ENCODE measurements around the gene CDC73. TPM values are rescaled to one million over a fixed set of nuclear protein-coding genes. Genes with fewer than 3 reads are reported as not detected.

Gene CDC73
- total and polyA plus RNA-seq, 10 of the 15 experiments (the other 5 are each of a cell fraction or from before 2014, with no cell fraction given), result 10.6 to 43.4 (median 21.7) TPM

- FAIRE-seq (no peak), ATAC-seq (no peak), DNase-seq (ENCODE audit: low read depth, low spot score) (no peak)
- Histone ChIP-seq H3K9me3 (replicated peaks; ENCODE audit: control insufficient read depth, insufficient read depth, low read length) (no peaks in the 10 kb centered on the region), H4K20me1 (ENCODE audit: control insufficient read depth, insufficient read depth) (no peaks in the 10 kb centered on the region), H3K4me3 (no peak overlapping the region), H3K9ac (ENCODE audit: control insufficient read depth, insufficient read depth, low read length) (no peak overlapping the region), H3K4me2 (ENCODE audit: control insufficient read depth, insufficient read depth) (no peak overlapping the region), H3K27me3 (replicated peaks in 1 of 2; ENCODE audit: control insufficient read depth in 2 of 2, insufficient read depth in 2 of 2, low read length in 1 of 2) (no peaks in the 10 kb centered on the region), H2AFZ (ENCODE audit: control insufficient read depth, low read depth, low read length) (no peak overlapping the region), H3K79me2 (ENCODE audit: control insufficient read depth, insufficient read depth, low read length) (no peaks in the 10 kb centered on the region), H3K4me1 (ENCODE audit: control insufficient read depth, insufficient read depth, low read length) (no peaks in the 10 kb centered on the region), H3K27ac (ENCODE audit: control insufficient read depth, insufficient read depth) (no peak overlapping the region), H3K36me3 (ENCODE audit: control insufficient read depth in 2 of 2, insufficient read depth in 2 of 2, low read length in 1 of 2) (peaks cover 0 to 4% of the 10 kb centered on the region in 2 experiments; a peak in 2 of 4 replicates)
- SMC1A ChIA-PET (ENCODE audit: uncharacterized antibody, unreplicated experiment), result interaction anchor here (1.4 kb wide), 1 partner anchor 17 kb away, joined by 3 read pairs; no protein-coding TSS in a partner anchor
- RAD21 ChIA-PET (ENCODE audit: unreplicated experiment), result interaction anchor here (1.0 kb wide), 1 partner anchor 14 kb away, joined by 3 read pairs; the partner anchor contains the start of gene GLRX2
- in situ Hi-C loops (cut with MboI), result no loop called here
- POLR2A ChIA-PET, result interaction anchor here (1.0 kb wide), 1 partner anchor 14 kb away, joined by 3 read pairs; the partner anchor contains the start of gene GLRX2
- CTCF ChIA-PET, result no interaction called here
- 97% methylated on average over 1 of the region's 1 CpG for WGBS (ENCODE audit: insufficient coverage, insufficient replicate concordance, low lambda C conversion rate, missing lambda C conversion rate)
- intact Hi-C loops (cut with micrococcal nuclease; ENCODE audit: unreplicated experiment), result no loop called here
- no TSS peak for BruUV-seq (replicated peaks)
- no peak for TF ChIP-seq ATF7 (IDR thresholded peaks at IDR 0.05; ENCODE audit: low read depth)
- TF ChIP-seq LARP7 (IDR thresholded peaks at IDR 0.05), result no peak
- TF ChIP-seq ZSCAN29 (IDR thresholded peaks at IDR 0.05), result no peak
- no peak for TF ChIP-seq PML (IDR thresholded peaks at IDR 0.05; ENCODE audit: low read length)
- no peak for TF ChIP-seq ZBTB11 (CRISPR knock-in tag; IDR thresholded peaks at IDR 0.05)
- no peak for TF ChIP-seq YBX1 (IDR thresholded peaks at IDR 0.05)
- TF ChIP-seq NBN (IDR thresholded peaks at IDR 0.05), result no peak
- no peak for TF ChIP-seq ZNF24 (IDR thresholded peaks at IDR 0.05)
- no peak for TF ChIP-seq ATF3 (IDR thresholded peaks at IDR 0.05; ENCODE audit: borderline replicate concordance, extremely low read depth, low read depth, low read length)
- TF ChIP-seq NFXL1 (IDR thresholded peaks at IDR 0.05; ENCODE audit: borderline replicate concordance), result no peak
- no peak for TF ChIP-seq NR2C1 (IDR thresholded peaks at IDR 0.05)
- no peak for TF ChIP-seq BMI1 (IDR thresholded peaks at IDR 0.05; ENCODE audit: borderline replicate concordance)
- no peak for TF ChIP-seq MAX (IDR thresholded peaks at IDR 0.05; ENCODE audit: low read depth, low read length)
- no peak for TF ChIP-seq ZNF207 (IDR thresholded peaks at IDR 0.05; ENCODE audit: borderline replicate concordance)
Observed at GRCh38 chr1:193090865-193091264, 31.0 kb upstream of the CDC73 start.
